Uterus (tissue), 4 donors: ENCODE results near the gene GPALPP1. TPM values are rescaled to one million over a fixed set of nuclear protein-coding genes. Genes with fewer than 3 reads are reported as not detected.
"Not testable (repeated sequence)": the region's sequence is repeated elsewhere in the genome, so short reads cannot be mapped to it uniquely, and the experiment has no call there.

Experiments
- DNase-seq, 2 donors: peaks; one replicate each; pipeline ENCODE4 v3.0.0-alpha.2; 2019 to 2020
- H3K27ac ChIP-seq, 2 donors: fragments of 200-600 bp; sonication (generic); 1 replicate in 1 of 2; 2 replicates in 1 of 2; pipeline ENCODE4 v1.5.1; 2016 to 2018
- H3K27me3 ChIP-seq, 2 donors: fragments of 200-600 bp; sonication (generic); one replicate each; pipeline ENCODE4 v1.5.1; 2018 to 2019; ENCODE audit warnings: control low read depth in 1 of 2
- H3K36me3 ChIP-seq, 2 donors: fragments of 200-600 bp; sonication (generic); one replicate each; pipeline ENCODE4 v1.5.1; 2019; ENCODE audit warnings: control low read depth in 1 of 2
- H3K4me1 ChIP-seq, 2 donors: fragments of 200-600 bp; sonication (generic); one replicate each; pipeline ENCODE4 v1.5.1; 2018 to 2019; ENCODE audit warnings: control low read depth in 1 of 2
- H3K4me3 ChIP-seq, 2 donors: fragments of 200-600 bp; sonication (generic); 1 replicate in 1 of 2; 2 replicates in 1 of 2; pipeline ENCODE4 v1.5.1; 2018 to 2019; ENCODE audit warnings: mild to moderate bottlenecking in 1 of 2
- H3K9me3 ChIP-seq, 2 donors: fragments of 200-600 bp; sonication (generic); one replicate each; pipeline ENCODE4 v1.5.1; 2019; ENCODE audit warnings: control low read depth in 1 of 2
- POLR2A ChIP-seq, 2 donors: fragments of 450-650 bp; IDR thresholded peaks; one replicate each; pipeline ENCODE4 v1.6.1; 2016; ENCODE audit warnings: antibody characterized with exemption in 2 of 2, mild to moderate bottlenecking in 1 of 2, moderate library complexity in 1 of 2
- intact Hi-C: fragments of 100-400 bp; cut with DNase I; formaldehyde crosslinking; loops from one replicate; pipeline ENCODE4 v1.15.1; 2023; ENCODE audit warnings: low total_unique reads
- total RNA-seq, 4 donors: library from RNA; depleted of rRNA in 3 of 4; stranded (reverse); fragments of >200 nt in 3 of 4; gene quantifications; one replicate each; pipeline versions ENCODE4 v1.1.0 to v1.2.4, GENCODE V29; 2014 to 2023
- TF ChIP-seq, protein P1 (sequence below), 4 experiments: fragments of 200-600 bp in 2 of 4; fragments of 450-650 bp in 2 of 4; sonication (generic) in 2 of 4; IDR thresholded peaks; one replicate each; pipeline ENCODE4 v1.5.1; 2016 to 2019; ENCODE audit warnings: antibody characterized with exemption in 4 of 4, mild to moderate bottlenecking in 2 of 4, moderate library complexity in 1 of 4
- donor health status: DM: yes; HTN: yes; CAD: no.

GPALPP1 gene
- total RNA-seq, 4 donors from 2014 or later, result 8.7 to 55.2 (median 28.1) TPM

DNA sequence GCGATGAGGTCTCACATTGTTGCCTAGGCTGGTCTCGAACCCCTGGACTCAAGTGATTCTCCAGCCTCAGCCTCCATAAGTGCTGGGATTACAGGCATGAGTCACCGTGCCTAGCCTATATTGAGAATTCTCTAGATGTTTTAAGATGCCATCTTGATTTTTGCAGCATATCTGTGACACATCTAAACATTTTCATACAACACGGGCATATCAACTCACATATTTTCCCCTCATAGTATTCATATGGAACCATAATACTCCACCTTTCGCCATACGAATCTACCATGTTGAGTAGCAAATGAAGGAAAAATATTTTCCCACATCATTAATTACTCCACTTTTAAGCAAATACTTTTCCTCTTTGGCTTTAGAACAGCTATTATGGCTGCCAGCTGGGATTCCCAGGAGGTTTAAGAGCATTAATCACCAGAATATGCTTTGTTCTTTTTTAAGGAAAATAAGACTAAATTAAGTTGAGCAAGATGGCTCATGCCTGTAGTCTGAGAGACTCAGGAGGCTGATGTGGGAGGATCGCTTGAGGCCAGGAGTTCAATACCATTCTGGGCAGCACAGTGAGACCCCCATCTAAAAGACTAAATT is 74.0 kb downstream of the GPALPP1 start:
- DNase-seq, result no peak
- Histone ChIP-seq H3K9me3 (no peaks in the 10 kb centered on the region), H3K27me3 (no peaks in the 10 kb centered on the region), H3K4me1 (no peaks in the 10 kb centered on the region), H3K27ac (no peak overlapping the region), H3K36me3 (no peaks in the 10 kb centered on the region), H3K4me3 (no peak overlapping the region)
- TF ChIP-seq POLR2A (IDR thresholded peaks at IDR 0.05), result no peak
- TF ChIP-seq, protein P1, sequence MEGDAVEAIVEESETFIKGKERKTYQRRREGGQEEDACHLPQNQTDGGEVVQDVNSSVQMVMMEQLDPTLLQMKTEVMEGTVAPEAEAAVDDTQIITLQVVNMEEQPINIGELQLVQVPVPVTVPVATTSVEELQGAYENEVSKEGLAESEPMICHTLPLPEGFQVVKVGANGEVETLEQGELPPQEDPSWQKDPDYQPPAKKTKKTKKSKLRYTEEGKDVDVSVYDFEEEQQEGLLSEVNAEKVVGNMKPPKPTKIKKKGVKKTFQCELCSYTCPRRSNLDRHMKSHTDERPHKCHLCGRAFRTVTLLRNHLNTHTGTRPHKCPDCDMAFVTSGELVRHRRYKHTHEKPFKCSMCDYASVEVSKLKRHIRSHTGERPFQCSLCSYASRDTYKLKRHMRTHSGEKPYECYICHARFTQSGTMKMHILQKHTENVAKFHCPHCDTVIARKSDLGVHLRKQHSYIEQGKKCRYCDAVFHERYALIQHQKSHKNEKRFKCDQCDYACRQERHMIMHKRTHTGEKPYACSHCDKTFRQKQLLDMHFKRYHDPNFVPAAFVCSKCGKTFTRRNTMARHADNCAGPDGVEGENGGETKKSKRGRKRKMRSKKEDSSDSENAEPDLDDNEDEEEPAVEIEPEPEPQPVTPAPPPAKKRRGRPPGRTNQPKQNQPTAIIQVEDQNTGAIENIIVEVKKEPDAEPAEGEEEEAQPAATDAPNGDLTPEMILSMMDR (IDR thresholded peaks at IDR 0.05), result no peak
- intact Hi-C loops, result no loop called here

DNA sequence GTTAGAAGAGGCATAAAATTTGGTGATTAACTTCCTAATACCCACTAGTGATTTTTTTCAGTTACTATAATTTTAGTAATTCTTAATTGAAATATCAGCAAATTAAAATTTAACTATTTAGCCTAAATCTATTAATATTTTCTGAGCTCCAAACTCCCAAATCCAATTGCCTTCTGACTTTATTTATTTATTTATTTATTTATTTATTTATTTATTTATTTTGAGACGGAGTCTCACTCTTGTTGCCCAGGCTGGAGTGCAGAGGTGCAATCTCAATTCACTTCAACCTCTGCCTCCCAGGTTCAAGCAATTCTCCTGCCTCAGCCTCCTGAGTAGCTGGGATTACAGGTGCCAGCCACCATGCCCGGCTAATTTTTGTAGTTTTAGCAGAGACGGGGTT is 74.6 kb downstream of the GPALPP1 start:
- H3K36me3 ChIP-seq, intact Hi-C loops, H3K27me3 ChIP-seq, H3K4me3 ChIP-seq, DNase-seq, H3K9me3 ChIP-seq, H3K4me1 ChIP-seq, H3K27ac ChIP-seq: not testable (repeated sequence)

DNA sequence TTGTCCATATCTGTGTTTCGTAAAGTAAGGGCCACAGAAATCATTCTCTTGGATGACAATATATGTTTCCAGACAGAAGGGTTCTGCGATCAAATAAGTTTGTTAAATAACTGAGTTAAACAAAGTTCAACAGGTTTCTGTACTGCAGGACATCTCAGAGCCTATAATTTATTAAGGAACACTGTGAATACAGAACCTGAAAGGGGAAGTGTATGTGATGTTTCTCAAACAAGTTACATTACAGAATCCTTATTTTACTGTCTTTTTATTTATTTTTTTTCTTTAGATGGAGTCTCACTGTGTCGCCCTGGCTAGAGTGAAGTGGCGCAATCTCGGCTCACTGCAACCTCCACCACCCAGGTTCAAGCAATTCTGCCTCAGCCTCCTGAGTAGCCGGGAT is 75.6 kb downstream of the GPALPP1 start:
- Histone ChIP-seq H3K4me1 (no peaks in the 10 kb centered on the region), H3K9me3 (no peaks in the 10 kb centered on the region), H3K27ac (no peak overlapping the region), H3K36me3 (no peaks in the 10 kb centered on the region), H3K4me3 (no peak overlapping the region), H3K27me3 (no peaks in the 10 kb centered on the region)
- TF ChIP-seq, protein P1 (IDR thresholded peaks at IDR 0.05), result no peak
- TF ChIP-seq POLR2A (IDR thresholded peaks at IDR 0.05), result no peak
- intact Hi-C loops, result no loop called here
- DNase-seq, result no peak

DNA sequence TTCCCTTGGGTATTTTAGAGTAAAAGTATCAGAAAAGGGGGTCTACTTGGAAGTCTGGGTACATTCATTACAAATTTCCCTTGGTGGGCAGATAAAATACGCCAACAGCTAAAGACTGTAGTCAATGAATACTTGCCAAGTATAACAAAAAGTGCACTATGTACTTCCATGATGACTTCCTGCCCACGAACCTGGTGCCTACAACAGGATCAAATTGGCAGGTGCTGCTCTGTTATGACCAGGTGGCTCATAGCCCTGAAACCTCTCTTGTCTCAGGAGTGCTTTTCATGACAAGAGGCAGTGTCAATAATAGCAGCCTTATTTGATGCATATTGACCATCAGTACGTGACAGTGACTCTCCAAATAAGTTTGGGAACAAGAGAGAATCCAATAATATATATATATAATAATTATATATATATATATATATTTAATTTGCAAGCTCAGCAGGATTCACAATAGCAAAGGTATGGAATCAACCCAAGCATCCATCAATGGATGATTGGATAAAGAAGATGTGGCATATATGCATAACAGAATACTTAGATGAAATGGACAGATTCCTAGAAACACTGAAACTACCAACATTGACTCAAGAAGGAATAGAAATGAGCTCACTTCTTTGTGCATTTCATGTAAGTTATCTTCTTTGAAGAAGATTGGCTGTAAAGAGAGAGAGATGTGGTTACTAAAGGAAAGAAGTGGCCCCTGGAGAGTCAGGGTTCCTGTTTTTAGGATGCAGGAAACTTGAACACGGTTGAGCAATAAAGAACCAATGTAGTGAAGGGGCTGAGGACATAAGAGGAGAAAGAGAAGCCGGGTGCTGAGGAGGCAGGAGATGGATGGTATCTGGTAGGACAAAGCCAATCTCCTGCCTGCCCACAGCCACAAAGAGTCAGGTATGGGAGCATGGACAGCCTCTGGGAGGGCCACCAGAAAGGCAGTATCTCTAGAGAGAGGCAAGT is 79.0 kb downstream of the GPALPP1 start:
- Histone ChIP-seq H3K4me3 (no peak overlapping the region), H3K4me1 (no peaks in the 10 kb centered on the region), H3K36me3 (no peaks in the 10 kb centered on the region), H3K9me3 (no peaks in the 10 kb centered on the region), H3K27ac (no peak overlapping the region), H3K27me3 (no peaks in the 10 kb centered on the region)
- intact Hi-C loops, result no loop called here
- no peak for TF ChIP-seq POLR2A (IDR thresholded peaks at IDR 0.05)
- TF ChIP-seq, protein P1 (IDR thresholded peaks at IDR 0.05), result no peak
- DNase-seq, result no peak

DNA sequence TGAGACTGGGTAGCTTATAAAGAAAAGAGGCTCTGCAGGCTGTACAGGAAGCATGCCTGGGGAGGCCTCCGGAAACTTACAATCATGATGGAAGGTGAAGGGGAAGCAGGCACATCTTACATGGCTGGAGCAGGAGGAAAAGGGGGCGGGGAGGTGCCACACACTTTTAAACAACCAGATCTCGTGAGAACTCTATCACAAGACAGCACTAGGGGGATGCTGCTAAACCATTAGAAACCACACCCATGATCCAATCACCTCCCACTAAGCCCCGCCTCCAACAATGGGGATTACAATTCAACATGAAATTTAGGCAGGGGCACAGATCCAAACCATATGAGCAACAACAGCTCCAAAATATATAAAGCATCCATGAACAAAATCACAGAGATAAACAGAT is 84.5 kb downstream of the GPALPP1 start:
- TF ChIP-seq, protein P1 (IDR thresholded peaks at IDR 0.05), result no peak
- TF ChIP-seq POLR2A (IDR thresholded peaks at IDR 0.05), result no peak
- no peak for DNase-seq

More for the DNA sequence above, 84.5 kb downstream of the GPALPP1 start:
- Histone ChIP-seq H3K27me3 (no peaks in the 10 kb centered on the region), H3K9me3 (no peaks in the 10 kb centered on the region), H3K4me3 (no peak overlapping the region), H3K27ac (no peak overlapping the region), H3K4me1 (no peaks in the 10 kb centered on the region), H3K36me3 (no peaks in the 10 kb centered on the region)
- intact Hi-C loops, result no loop called here
